Smooth muscle cell (in vitro differentiated cells): ENCODE results near the gene NR5A2. TPM values are rescaled to one million over a fixed set of nuclear protein-coding genes. Genes with fewer than 3 reads are reported as not detected.

Experiments
- DNase-seq: peaks from one replicate; lab custom pipeline; 2025; ENCODE audit not compliant: unreplicated experiment; lab: John Stamatoyannopoulos, UW
- H2AFZ ChIP-seq: fragments of 200-600 bp; sonication (generic); 2 replicates; pipeline ENCODE4 v1.6.0; 2016; ENCODE audit warnings: antibody characterized with exemption, low read depth, mild to moderate bottlenecking
- H3F3A ChIP-seq: fragments of 200-600 bp; sonication (generic); 2 replicates; pipeline ENCODE4 v1.6.0; 2017; ENCODE audit warnings: antibody characterized with exemption, low read depth
- H3K27ac ChIP-seq: fragments of 200-600 bp; sonication (generic); 2 replicates; pipeline ENCODE4 v1.5.1; 2016; ENCODE audit warnings: low read depth, mild to moderate bottlenecking
- H3K27me3 ChIP-seq: fragments of 200-600 bp; sonication (generic); 2 replicates; pipeline ENCODE4 v1.6.1; 2016; ENCODE audit warnings: low read depth, mild to moderate bottlenecking
- H3K36me3 ChIP-seq: fragments of 200-600 bp; sonication (generic); 2 replicates; pipeline ENCODE4 v1.5.1; 2016; ENCODE audit warnings: low read depth
- H3K4me1 ChIP-seq: fragments of 200-600 bp; sonication (generic); 2 replicates; pipeline ENCODE4 v1.5.1; 2016; ENCODE audit warnings: low read depth
- H3K4me2 ChIP-seq: fragments of 200-600 bp; sonication (generic); 2 replicates; pipeline ENCODE4 v1.6.0; 2016; ENCODE audit warnings: mild to moderate bottlenecking
- H3K4me3 ChIP-seq: fragments of 200-600 bp; sonication (generic); 2 replicates; pipeline ENCODE4 v1.5.1; 2016; ENCODE audit warnings: mild to moderate bottlenecking
- H3K79me2 ChIP-seq: fragments of 200-600 bp; sonication (generic); 2 replicates; pipeline ENCODE4 v1.6.0; 2016; ENCODE audit warnings: low read depth, mild to moderate bottlenecking
- H3K9ac ChIP-seq: fragments of 200-600 bp; sonication (generic); 2 replicates; pipeline ENCODE4 v1.6.0; 2016; ENCODE audit warnings: low read depth
- H3K9me3 ChIP-seq: fragments of 200-600 bp; sonication (generic); replicated peaks from 2 replicates; pipeline ENCODE4 v1.5.1; 2016; ENCODE audit warnings: low read depth
- H4K20me1 ChIP-seq: fragments of 200-600 bp; sonication (generic); 2 replicates; pipeline ENCODE4 v1.6.0; 2016; ENCODE audit warnings: low read depth
- WGBS: methylation state at CpG from one replicate; pipeline ENCODE4 v1.1.7; 2016; ENCODE audit warnings: low lambda C conversion rate; 5-methylcytosine and 5-hydroxymethylcytosine counted together
- polyA plus RNA-seq: library from polyadenylated mRNA; unstranded; fragments of >200 nt; fragmentation: Nextera tagmentation; extraction: Ambion mirVana; gene quantifications from 2 replicates; pipeline ENCODE4 v1.2.1, GENCODE V29; 2016
- total RNA-seq: library from RNA; depleted of rRNA; stranded (reverse); fragments of >200 nt; gene quantifications from 2 replicates; pipeline ENCODE4 v1.2.3, GENCODE V29; 2014
- TF ChIP-seq, protein P1 (sequence below): fragments of 200-600 bp; sonication (generic); IDR thresholded peaks from 2 replicates; pipeline ENCODE4 v1.5.1; 2017; ENCODE audit warnings: borderline replicate concordance, mild to moderate bottlenecking, antibody characterized with exemption; ENCODE audit not compliant: insufficient read depth, poor library complexity, severe bottlenecking

The NR5A2 gene
- total and polyA plus RNA-seq, 2 experiments from 2014 or later = 0.14 to 0.22 TPM

GRCh38 chr1:200179781-200180160, 152.3 kb downstream of the NR5A2 start:
- no peak overlapping the region for H3K9ac ChIP-seq
- TF ChIP-seq, protein P1, sequence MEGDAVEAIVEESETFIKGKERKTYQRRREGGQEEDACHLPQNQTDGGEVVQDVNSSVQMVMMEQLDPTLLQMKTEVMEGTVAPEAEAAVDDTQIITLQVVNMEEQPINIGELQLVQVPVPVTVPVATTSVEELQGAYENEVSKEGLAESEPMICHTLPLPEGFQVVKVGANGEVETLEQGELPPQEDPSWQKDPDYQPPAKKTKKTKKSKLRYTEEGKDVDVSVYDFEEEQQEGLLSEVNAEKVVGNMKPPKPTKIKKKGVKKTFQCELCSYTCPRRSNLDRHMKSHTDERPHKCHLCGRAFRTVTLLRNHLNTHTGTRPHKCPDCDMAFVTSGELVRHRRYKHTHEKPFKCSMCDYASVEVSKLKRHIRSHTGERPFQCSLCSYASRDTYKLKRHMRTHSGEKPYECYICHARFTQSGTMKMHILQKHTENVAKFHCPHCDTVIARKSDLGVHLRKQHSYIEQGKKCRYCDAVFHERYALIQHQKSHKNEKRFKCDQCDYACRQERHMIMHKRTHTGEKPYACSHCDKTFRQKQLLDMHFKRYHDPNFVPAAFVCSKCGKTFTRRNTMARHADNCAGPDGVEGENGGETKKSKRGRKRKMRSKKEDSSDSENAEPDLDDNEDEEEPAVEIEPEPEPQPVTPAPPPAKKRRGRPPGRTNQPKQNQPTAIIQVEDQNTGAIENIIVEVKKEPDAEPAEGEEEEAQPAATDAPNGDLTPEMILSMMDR = no peak
- H3K79me2 ChIP-seq = no peaks in the 10 kb centered on the region
- H4K20me1 ChIP-seq = no peaks in the 10 kb centered on the region
- WGBS = 94% methylated on average over 4 of the region's 4 CpGs
- no peak overlapping the region for H3K4me3 ChIP-seq
- H3K27ac ChIP-seq = no peak overlapping the region
- no peaks in the 10 kb centered on the region for H3K36me3 ChIP-seq
- H3F3A ChIP-seq = no peaks in the 10 kb centered on the region
- H3K4me2 ChIP-seq = no peak overlapping the region
- no peaks in the 10 kb centered on the region for H3K27me3 ChIP-seq
- peak overlapping the region; percentile 12 for H2AFZ ChIP-seq
- no peaks in the 10 kb centered on the region for H3K4me1 ChIP-seq
- no peaks in the 10 kb centered on the region for H3K9me3 ChIP-seq
- DNase-seq = no peak

DNA sequence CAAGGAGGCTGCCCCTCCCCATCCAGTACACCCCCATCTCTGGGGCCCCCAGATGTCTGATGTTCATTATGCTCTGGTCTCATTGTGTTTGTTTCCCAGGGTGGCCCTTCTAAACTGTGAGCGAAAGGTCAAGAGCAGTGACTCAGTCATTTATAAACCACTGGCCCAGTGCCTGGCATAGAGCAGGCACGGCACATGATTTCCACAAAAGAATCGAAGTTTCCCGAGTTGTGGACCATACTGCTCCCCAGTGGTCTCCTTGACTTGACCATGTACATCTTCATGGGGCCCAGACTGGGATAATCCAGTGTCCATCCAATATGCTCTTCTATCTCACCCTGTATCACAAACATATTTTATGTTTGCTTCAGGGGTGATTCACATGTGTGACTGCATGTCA, 153.3 kb downstream of the NR5A2 start:
- Histone ChIP-seq H3K79me2 (no peaks in the 10 kb centered on the region), H2AFZ (no peak overlapping the region), H3K4me1 (no peaks in the 10 kb centered on the region), H3K4me2 (no peak overlapping the region), H3K9me3 (no peaks in the 10 kb centered on the region), H3K27me3 (no peaks in the 10 kb centered on the region), H3K27ac (no peak overlapping the region), H4K20me1 (no peaks in the 10 kb centered on the region), H3F3A (no peaks in the 10 kb centered on the region), H3K9ac (no peak overlapping the region), H3K4me3 (no peak overlapping the region), H3K36me3 (no peaks in the 10 kb centered on the region)
- no peak for DNase-seq
- WGBS = 89% methylated on average over 4 of the region's 4 CpGs
- TF ChIP-seq, protein P1 = no peak

GRCh38 chr1:200181861-200182260, 154.4 kb downstream of the NR5A2 start:
- Histone ChIP-seq H3K4me2 (no peak overlapping the region), H3K79me2 (no peaks in the 10 kb centered on the region), H4K20me1 (no peaks in the 10 kb centered on the region), H3K4me3 (no peak overlapping the region), H3K36me3 (no peaks in the 10 kb centered on the region), H2AFZ (no peak overlapping the region), H3K9me3 (no peaks in the 10 kb centered on the region), H3F3A (no peaks in the 10 kb centered on the region), H3K4me1 (no peaks in the 10 kb centered on the region), H3K27me3 (no peaks in the 10 kb centered on the region), H3K9ac (no peak overlapping the region), H3K27ac (no peak overlapping the region)
- 99% methylated on average over 3 of the region's 3 CpGs for WGBS
- TF ChIP-seq, protein P1 = no peak
- no peak for DNase-seq

DNA sequence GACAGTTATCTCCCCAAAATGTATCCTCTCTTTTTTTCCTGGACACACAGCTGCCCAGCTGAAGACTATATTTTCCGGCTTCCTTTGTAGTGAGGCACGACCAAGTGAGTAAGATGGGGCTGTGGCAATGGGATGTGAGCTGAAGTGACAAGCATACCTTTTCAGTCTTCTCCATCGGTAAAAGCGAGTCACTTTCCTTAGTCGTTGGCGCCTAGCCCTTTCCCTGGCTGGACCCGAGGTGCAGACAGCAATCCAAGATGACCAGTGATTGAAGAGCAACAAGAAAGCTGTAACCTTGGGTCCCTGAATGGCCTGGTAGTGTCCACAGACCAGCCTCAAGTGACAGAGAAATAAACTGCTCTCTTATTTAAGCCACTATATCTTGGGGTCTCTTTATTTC, 155.2 kb downstream of the NR5A2 start:
- Histone ChIP-seq H3K9ac (no peak overlapping the region), H4K20me1 (no peaks in the 10 kb centered on the region), H2AFZ (no peak overlapping the region), H3K4me1 (no peaks in the 10 kb centered on the region), H3K4me2 (no peak overlapping the region), H3K27ac (no peak overlapping the region), H3K79me2 (no peaks in the 10 kb centered on the region), H3K27me3 (no peaks in the 10 kb centered on the region), H3K36me3 (no peaks in the 10 kb centered on the region), H3F3A (no peaks in the 10 kb centered on the region), H3K4me3 (no peak overlapping the region), H3K9me3 (no peaks in the 10 kb centered on the region)
- TF ChIP-seq, protein P1 = no peak
- DNase-seq = no peak
- 91% methylated on average over 7 of the region's 7 CpGs for WGBS
